ENCODE measurements around the gene CAP2. TPM values are rescaled to one million over a fixed set of nuclear protein-coding genes. Genes with fewer than 3 reads are reported as not detected.
"Not testable (repeated sequence)": the region's sequence is repeated elsewhere in the genome, so short reads cannot be mapped to it uniquely, and the experiment has no call there.

CAP2 gene
- total RNA-seq, 4 donors from 2014 or later: 1.4 to 2.9 (median 2.2) TPM

DNA sequence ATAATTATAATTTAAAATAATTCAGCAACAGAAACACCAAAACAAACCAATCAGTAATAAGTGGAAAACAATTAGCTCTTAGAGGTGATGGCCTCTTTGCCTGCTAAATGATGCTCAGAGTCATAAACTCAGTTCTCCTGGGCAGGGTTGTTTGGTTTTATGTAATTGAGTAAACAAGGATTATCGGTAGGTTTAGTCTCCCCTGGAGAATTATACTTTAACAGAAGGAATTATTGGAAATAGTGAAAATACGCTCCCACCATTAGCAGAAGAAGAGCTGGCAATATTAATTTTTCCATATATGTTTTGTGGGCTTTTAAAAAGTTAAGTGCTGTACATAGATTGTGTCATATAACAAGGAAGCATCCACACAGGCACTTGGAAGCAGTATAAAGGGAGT is 27.0 kb downstream of the CAP2 start:
- H3K9me3 ChIP-seq: no peaks in the 10 kb centered on the region
- no peaks in the 10 kb centered on the region for H3K36me3 ChIP-seq
- WGBS: 90% methylated on average over 2 of the region's 2 CpGs
- no peak for DNase-seq (ENCODE audit: low spot score in 2 of 2)
- H3K27ac ChIP-seq: no peak overlapping the region
- no peak overlapping the region for H3K4me3 ChIP-seq
- H3K4me1 ChIP-seq: peaks cover 4% of the 10 kb centered on the region
- no peaks in the 10 kb centered on the region for H3K27me3 ChIP-seq
- TF ChIP-seq POLR2A (IDR thresholded peaks at IDR 0.05) (no peak), EP300 (IDR thresholded peaks at IDR 0.05) (no peak), POLR2AphosphoS5 (IDR thresholded peaks at IDR 0.05) (no peak)
- TF ChIP-seq, protein P1, sequence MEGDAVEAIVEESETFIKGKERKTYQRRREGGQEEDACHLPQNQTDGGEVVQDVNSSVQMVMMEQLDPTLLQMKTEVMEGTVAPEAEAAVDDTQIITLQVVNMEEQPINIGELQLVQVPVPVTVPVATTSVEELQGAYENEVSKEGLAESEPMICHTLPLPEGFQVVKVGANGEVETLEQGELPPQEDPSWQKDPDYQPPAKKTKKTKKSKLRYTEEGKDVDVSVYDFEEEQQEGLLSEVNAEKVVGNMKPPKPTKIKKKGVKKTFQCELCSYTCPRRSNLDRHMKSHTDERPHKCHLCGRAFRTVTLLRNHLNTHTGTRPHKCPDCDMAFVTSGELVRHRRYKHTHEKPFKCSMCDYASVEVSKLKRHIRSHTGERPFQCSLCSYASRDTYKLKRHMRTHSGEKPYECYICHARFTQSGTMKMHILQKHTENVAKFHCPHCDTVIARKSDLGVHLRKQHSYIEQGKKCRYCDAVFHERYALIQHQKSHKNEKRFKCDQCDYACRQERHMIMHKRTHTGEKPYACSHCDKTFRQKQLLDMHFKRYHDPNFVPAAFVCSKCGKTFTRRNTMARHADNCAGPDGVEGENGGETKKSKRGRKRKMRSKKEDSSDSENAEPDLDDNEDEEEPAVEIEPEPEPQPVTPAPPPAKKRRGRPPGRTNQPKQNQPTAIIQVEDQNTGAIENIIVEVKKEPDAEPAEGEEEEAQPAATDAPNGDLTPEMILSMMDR (IDR thresholded peaks at IDR 0.05): no peak

DNA sequence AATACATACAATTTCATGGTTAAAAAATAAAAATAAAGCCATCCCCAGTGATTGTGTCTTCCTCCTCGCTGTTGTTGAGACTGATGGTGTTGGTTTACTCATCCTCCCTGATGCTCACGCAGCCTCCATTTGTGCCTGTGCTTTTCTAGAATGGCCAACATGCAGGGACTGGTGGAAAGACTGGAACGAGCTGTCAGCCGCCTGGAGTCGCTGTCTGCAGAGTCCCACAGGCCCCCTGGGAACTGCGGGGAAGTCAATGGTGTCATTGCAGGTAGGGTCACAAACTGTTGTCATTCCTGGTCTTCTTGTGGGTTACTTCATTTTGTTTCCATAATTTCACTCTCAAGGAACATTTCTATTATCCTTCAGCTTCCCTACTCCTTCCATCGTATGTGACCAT is 28.0 kb downstream of the CAP2 start:
- TF ChIP-seq POLR2AphosphoS5 (IDR thresholded peaks at IDR 0.05) (no peak), POLR2A (IDR thresholded peaks at IDR 0.05) (no peak)
- TF ChIP-seq, protein P1 (IDR thresholded peaks at IDR 0.05): no peak
- Histone ChIP-seq H3K4me3 (no peak overlapping the region), H3K4me1 (peaks cover 4% of the 10 kb centered on the region), H3K36me3 (no peaks in the 10 kb centered on the region), H3K9me3 (no peaks in the 10 kb centered on the region), H3K27me3 (no peaks in the 10 kb centered on the region), H3K27ac (no peak overlapping the region)
- DNase-seq (ENCODE audit: low spot score in 2 of 2): no peak
- 89% methylated on average over 7 of the region's 7 CpGs for WGBS

DNA sequence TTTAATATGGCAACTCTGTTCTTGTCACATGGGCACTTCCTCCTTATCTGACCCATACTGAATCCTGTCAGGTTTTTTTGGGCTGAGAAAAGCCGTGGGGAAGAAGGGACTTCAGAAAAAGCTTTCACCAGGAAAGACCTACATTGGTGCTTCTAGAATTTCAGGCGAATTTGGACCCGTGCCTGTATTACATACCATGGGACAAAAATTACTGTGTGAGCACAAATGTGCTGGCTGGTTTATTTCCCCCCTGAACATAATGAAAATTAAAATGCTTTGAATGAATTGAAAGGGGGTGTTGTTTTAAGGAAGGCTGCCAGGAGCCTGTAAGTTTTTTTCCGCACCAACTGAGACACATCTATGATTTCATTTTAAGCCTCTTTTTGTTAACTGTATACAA is 29.6 kb downstream of the CAP2 start:
- H3K27ac ChIP-seq: no peak overlapping the region
- H3K36me3 ChIP-seq: no peaks in the 10 kb centered on the region
- TF ChIP-seq, protein P1 (IDR thresholded peaks at IDR 0.05): no peak
- TF ChIP-seq POLR2AphosphoS5 (IDR thresholded peaks at IDR 0.05) (no peak), EP300 (IDR thresholded peaks at IDR 0.05) (no peak), POLR2A (IDR thresholded peaks at IDR 0.05) (no peak)
- H3K9me3 ChIP-seq: no peaks in the 10 kb centered on the region
- DNase-seq (ENCODE audit: low spot score in 2 of 2): no peak
- no peak overlapping the region for H3K4me3 ChIP-seq
- H3K27me3 ChIP-seq: no peaks in the 10 kb centered on the region
- H3K4me1 ChIP-seq: peaks cover 3% of the 10 kb centered on the region
- 80% methylated on average over 4 of the region's 4 CpGs for WGBS

DNA sequence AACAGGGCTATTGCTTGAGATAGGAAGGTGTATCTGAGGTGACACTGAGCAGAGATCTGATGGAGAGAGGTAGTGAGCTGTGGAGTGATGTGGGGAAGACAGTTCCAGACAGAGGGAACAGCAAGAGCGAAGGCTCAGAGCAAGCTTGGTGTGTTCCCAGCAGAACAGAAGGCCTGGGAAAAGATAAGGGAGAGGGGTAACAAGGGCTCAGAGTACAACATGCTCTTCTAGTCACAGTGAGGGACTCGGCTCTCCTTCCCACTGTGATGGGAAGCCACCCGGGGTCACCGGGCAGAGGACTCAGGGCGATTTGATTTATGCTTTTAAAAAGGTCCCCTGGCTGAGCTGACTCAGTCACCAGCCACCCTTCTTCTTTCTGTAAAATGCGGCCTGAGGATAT is 33.7 kb downstream of the CAP2 start:
- TF ChIP-seq POLR2AphosphoS5 (IDR thresholded peaks at IDR 0.05) (no peak), POLR2A (IDR thresholded peaks at IDR 0.05) (no peak), EP300 (IDR thresholded peaks at IDR 0.05) (no peak)
- TF ChIP-seq, protein P1 (IDR thresholded peaks at IDR 0.05): no peak
- H3K9me3 ChIP-seq: no peaks in the 10 kb centered on the region
- DNase-seq (ENCODE audit: low spot score in 2 of 2): no peak
- H3K4me3 ChIP-seq: no peak overlapping the region
- H3K4me1 ChIP-seq: no peaks in the 10 kb centered on the region
- H3K27ac ChIP-seq: no peak overlapping the region
- H3K36me3 ChIP-seq: no peaks in the 10 kb centered on the region
- 81% methylated on average over 6 of the region's 6 CpGs for WGBS
- H3K27me3 ChIP-seq: no peaks in the 10 kb centered on the region

DNA sequence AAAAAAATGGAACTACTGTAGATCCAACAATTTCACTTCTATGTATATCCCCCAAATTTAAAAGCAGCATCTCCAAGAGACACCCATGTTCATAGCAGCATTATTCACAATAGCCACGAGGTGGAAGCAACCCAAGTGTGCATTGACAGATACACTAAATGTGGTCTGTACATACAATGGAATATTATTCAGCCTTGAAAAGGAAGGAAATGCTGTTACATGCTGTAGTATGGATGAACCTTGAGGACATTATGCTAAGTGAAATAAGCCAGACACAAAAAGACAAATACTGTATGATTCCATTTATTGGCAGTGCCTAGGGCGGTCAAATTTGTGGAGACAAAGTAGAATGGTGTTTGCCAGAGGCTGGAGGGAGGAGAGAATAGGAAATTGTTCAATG is 34.2 kb downstream of the CAP2 start:
- 85% methylated on average over 2 of the region's 2 CpGs for WGBS
- Histone ChIP-seq H3K4me1 (no peaks in the 10 kb centered on the region), H3K4me3 (no peak overlapping the region), H3K27me3 (no peaks in the 10 kb centered on the region), H3K36me3 (no peaks in the 10 kb centered on the region), H3K9me3 (no peaks in the 10 kb centered on the region), H3K27ac (no peak overlapping the region)
- no peak for DNase-seq (ENCODE audit: low spot score in 2 of 2)
- TF ChIP-seq POLR2A (IDR thresholded peaks at IDR 0.05) (no peak), POLR2AphosphoS5 (IDR thresholded peaks at IDR 0.05) (no peak), EP300 (IDR thresholded peaks at IDR 0.05) (no peak)
- TF ChIP-seq, protein P1 (IDR thresholded peaks at IDR 0.05): no peak

DNA sequence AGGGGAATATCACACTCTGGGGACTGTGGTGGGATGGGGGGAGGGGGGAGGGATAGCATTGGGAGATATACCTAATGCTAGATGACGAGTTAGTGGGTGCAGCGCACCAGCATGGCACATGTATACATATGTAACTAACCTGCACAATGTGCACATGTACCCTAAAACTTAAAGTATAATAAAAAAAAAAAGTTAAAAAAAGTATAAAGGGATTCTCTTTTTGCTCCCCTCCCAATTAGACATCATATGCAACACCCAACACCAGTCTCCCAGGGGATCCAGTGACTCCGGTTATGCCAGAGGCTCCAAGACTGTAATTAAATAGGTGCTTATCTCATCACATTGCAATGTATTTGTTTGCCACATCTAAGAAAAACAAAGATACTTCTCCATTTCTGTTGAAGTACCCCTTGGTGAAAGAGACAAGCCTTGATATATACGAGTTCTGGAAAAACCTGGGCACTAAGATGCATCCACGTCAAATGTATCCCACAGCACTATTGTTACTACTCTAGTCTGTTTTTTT is 35.3 kb downstream of the CAP2 start:
- H3K27ac ChIP-seq; H3K4me1 ChIP-seq; H3K36me3 ChIP-seq; H3K9me3 ChIP-seq; DNase-seq (ENCODE audit: low spot score in 2 of 2); H3K4me3 ChIP-seq; H3K27me3 ChIP-seq: not testable (repeated sequence)
- WGBS: 87% methylated on average over 5 of the region's 5 CpGs

All from suprapubic skin (tissue), 4 donors.